Esophagus muscularis mucosa (tissue), 3 donors: ENCODE results near the gene TP53INP2.

Experiments
- CTCF ChIP-seq, 3 experiments: fragments of 200-600 bp in 2 of 3; fragments of 450-650 bp in 1 of 3; sonication (generic) in 2 of 3; IDR thresholded peaks; one replicate each; pipeline ENCODE4 v1.5.1; 2017 to 2019; ENCODE audit warnings: antibody characterized with exemption in 3 of 3, mild to moderate bottlenecking in 2 of 3, moderate library complexity in 1 of 3
- EP300 ChIP-seq: sonication (generic); formaldehyde crosslinking; IDR thresholded peaks from one replicate; pipeline ENCODE4 v1.6.1; 2017; ENCODE audit warnings: antibody characterized with exemption

GRCh38 chr20:34713194-34713943 is 9.2 kb downstream of the TP53INP2 start:
- TF ChIP-seq CTCF (IDR thresholded peaks at IDR 0.05) (no peak), EP300 (no peak)
